HepG2 (cell line): ENCODE data around the gene ABCC10. TPM values are rescaled to one million over a fixed set of nuclear protein-coding genes. Genes with fewer than 3 reads are reported as not detected.

Experiments
- ATF1 ChIP-seq: IDR thresholded peaks from 2 replicates; pipeline ENCODE4 v1.6.1; 2016; ENCODE audit warnings: mild to moderate bottlenecking, control low read depth
- ELF3 ChIP-seq: IDR thresholded peaks from 2 replicates; pipeline ENCODE4 v1.6.1; 2016; ENCODE audit warnings: missing genetic modification reagents, missing compliant biosample characterization
- GABPB1 ChIP-seq: IDR thresholded peaks from 2 replicates; pipeline ENCODE4 v1.6.1; 2016; ENCODE audit warnings: mild to moderate bottlenecking, missing genetic modification reagents, moderate library complexity, missing compliant biosample characterization
- HDAC6 ChIP-seq: fragments of 200-600 bp; sonication (generic); IDR thresholded peaks from 2 replicates; pipeline ENCODE4 v1.7.0; 2017; ENCODE audit warnings: mild to moderate bottlenecking, antibody characterized with exemption, low read length, low read depth
- IRF2 ChIP-seq: IDR thresholded peaks from 2 replicates; pipeline ENCODE4 v1.6.1; 2018; ENCODE audit warnings: missing genetic modification reagents, missing compliant biosample characterization
- KLF9 ChIP-seq: IDR thresholded peaks from 2 replicates; pipeline ENCODE4 v1.6.1; 2016; ENCODE audit warnings: low read depth
- RAD21 ChIP-seq: fragments of 450-650 bp; formaldehyde crosslinking; IDR thresholded peaks from 2 replicates; pipeline ENCODE4 v1.5.0; 2020; ENCODE audit warnings: mild to moderate bottlenecking
- RBM39 ChIP-seq: fragments of 200-400 bp; formaldehyde crosslinking; IDR thresholded peaks from one replicate; pipeline ENCODE4 v1.6.1; 2018; ENCODE audit warnings: antibody characterized with exemption, mild to moderate bottlenecking, low read depth, low read length; ENCODE audit not compliant: poor library complexity, severe bottlenecking
- RNF2 ChIP-seq: fragments of 450-650 bp; conservative IDR thresholded peaks from 2 replicates; pipeline ENCODE4 v1.6.1; 2016; ENCODE audit warnings: low read depth
- RXRA ChIP-seq: sonication (generic); formaldehyde crosslinking; IDR thresholded peaks from 2 replicates; pipeline ENCODE4 v1.5.1; 2020; ENCODE audit warnings: missing genetic modification reagents
- XBP1 ChIP-seq: sonication (generic); formaldehyde crosslinking; IDR thresholded peaks from 2 replicates; pipeline ENCODE4 v1.5.0; 2020; ENCODE audit warnings: missing genetic modification reagents
- ZNF337 ChIP-seq: sonication (generic); formaldehyde crosslinking; IDR thresholded peaks from 2 replicates; pipeline ENCODE4 v1.5.1; 2020; ENCODE audit warnings: missing genetic modification reagents, low read depth, mild to moderate bottlenecking, borderline replicate concordance
- ZNF660 ChIP-seq: sonication (generic); formaldehyde crosslinking; IDR thresholded peaks from 2 replicates; pipeline ENCODE4 v1.5.1; 2020; ENCODE audit warnings: mild to moderate bottlenecking, low read depth, missing genetic modification reagents, borderline replicate concordance
- ZNF713 ChIP-seq: sonication (generic); formaldehyde crosslinking; IDR thresholded peaks from 2 replicates; pipeline ENCODE4 v1.4.0; 2020; ENCODE audit warnings: mild to moderate bottlenecking, missing genetic modification reagents
- polyA plus RNA-seq, 8 experiments: library from polyadenylated mRNA; depleted of rRNA in 3 of 8; stranded (reverse) in 7 of 8; unstranded in 1 of 8; fragments of >200 nt; fragmentation: Illumina TruSeq in 4 of 8; extraction: Trizol in 4 of 8; gene quantifications; 2 replicates each; pipeline versions ENCODE4 v1.2.1 to v1.2.3, GENCODE V29; 2011 to 2016; ENCODE audit warnings: low read depth in 4 of 8, missing spikeins in 1 of 8, mixed read lengths in 1 of 8; ENCODE audit not compliant: insufficient read depth in 1 of 8
- total RNA-seq, 5 experiments: library from RNA; depleted of rRNA; stranded (reverse); fragments of >200 nt; fragmentation: Illumina TruSeq; extraction: Trizol; gene quantifications; 2 replicates each; pipeline ENCODE4 v1.2.3, GENCODE V29; 2016; ENCODE audit warnings: low read depth in 1 of 5
- TF ChIP-seq, protein P1 (sequence below): sonication (generic); formaldehyde crosslinking; IDR thresholded peaks from 2 replicates; pipeline ENCODE4 v1.5.1; 2020; ENCODE audit warnings: missing genetic modification reagents, mild to moderate bottlenecking, borderline replicate concordance
- TF ChIP-seq, protein P2 (sequence below): IDR thresholded peaks from 2 replicates; pipeline ENCODE4 v1.6.1; 2018; ENCODE audit warnings: missing genetic modification reagents
- TF ChIP-seq, protein P3 (sequence below): sonication (generic); formaldehyde crosslinking; IDR thresholded peaks from 2 replicates; pipeline ENCODE4 v1.4.0; 2020; ENCODE audit warnings: missing genetic modification reagents, borderline replicate concordance
- TF ChIP-seq, protein P4 (sequence below): sonication (generic); formaldehyde crosslinking; IDR thresholded peaks from 2 replicates; pipeline ENCODE4 v1.4.0; 2020; ENCODE audit warnings: missing genetic modification reagents

Gene ABCC10
- total and polyA plus RNA-seq, 2 of the 13 experiments (the other 11 are each of a cell fraction or from before 2014, with no cell fraction given) = 16.0 to 24.3 TPM

DNA sequence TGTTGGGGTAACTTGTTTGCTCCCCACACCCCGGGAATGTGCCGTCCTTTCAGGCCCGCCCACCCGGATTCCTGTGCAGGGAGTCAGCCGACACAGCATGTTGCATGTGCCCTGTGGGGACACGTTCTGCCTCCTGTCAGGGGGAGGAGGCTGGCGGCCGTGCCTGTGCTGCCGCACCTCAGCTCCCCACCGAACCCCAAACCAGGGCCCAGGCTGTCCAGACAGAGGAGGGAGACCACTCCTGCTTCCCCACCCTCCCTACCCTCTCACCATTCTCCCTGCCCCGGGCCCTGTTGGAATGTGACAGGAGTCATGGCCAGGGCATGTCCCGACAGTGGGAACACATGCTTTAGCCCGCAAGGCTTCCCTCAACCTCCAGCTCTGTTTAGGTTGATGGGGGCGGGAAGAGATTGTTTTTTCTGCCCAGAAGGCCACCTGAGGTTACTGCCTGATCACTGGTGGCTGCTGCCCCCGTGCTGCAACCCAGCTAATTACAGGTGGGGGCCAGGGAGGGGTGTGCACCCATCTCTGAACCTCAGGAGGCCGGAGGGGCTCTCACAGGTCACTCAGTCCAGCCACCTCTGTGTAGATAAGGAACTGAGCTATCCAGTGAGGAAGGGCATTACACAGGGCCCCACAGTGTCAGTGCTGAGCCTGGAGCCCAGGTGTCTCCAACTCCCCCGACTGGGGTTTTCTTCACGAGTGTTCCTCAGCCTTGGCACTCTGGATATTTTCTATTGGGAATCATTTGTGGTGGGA is 69.2 kb downstream of the ABCC10 start (continued):
- TF ChIP-seq GABPB1 (CRISPR knock-in tag) (no peak; the same call in 1 of the 2 replicates), ATF1 (CRISPR knock-in tag) (no peak), XBP1 (CRISPR knock-in tag) (no peak), RAD21 (CRISPR knock-in tag) (peak; percentile 98), ZNF337 (CRISPR knock-in tag) (no peak), IRF2 (CRISPR knock-in tag) (peak; percentile 81; the same call in 1 of the 2 replicates), RNF2 (no peak), ELF3 (CRISPR knock-in tag) (peak; percentile 49; the same call in 1 of the 2 replicates), KLF9 (no peak), ZNF713 (no peak), HDAC6 (no peak), ZNF660 (CRISPR knock-in tag) (no peak), RXRA (CRISPR knock-in tag) (peak; percentile 99), RBM39 (no peak)
- TF ChIP-seq, protein P1, sequence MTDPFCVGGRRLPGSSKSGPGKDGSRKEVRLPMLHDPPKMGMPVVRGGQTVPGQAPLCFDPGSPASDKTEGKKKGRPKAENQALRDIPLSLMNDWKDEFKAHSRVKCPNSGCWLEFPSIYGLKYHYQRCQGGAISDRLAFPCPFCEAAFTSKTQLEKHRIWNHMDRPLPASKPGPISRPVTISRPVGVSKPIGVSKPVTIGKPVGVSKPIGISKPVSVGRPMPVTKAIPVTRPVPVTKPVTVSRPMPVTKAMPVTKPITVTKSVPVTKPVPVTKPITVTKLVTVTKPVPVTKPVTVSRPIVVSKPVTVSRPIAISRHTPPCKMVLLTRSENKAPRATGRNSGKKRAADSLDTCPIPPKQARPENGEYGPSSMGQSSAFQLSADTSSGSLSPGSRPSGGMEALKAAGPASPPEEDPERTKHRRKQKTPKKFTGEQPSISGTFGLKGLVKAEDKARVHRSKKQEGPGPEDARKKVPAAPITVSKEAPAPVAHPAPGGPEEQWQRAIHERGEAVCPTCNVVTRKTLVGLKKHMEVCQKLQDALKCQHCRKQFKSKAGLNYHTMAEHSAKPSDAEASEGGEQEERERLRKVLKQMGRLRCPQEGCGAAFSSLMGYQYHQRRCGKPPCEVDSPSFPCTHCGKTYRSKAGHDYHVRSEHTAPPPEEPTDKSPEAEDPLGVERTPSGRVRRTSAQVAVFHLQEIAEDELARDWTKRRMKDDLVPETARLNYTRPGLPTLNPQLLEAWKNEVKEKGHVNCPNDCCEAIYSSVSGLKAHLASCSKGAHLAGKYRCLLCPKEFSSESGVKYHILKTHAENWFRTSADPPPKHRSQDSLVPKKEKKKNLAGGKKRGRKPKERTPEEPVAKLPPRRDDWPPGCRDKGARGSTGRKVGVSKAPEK (CRISPR knock-in tag) = no peak
- TF ChIP-seq, protein P2, sequence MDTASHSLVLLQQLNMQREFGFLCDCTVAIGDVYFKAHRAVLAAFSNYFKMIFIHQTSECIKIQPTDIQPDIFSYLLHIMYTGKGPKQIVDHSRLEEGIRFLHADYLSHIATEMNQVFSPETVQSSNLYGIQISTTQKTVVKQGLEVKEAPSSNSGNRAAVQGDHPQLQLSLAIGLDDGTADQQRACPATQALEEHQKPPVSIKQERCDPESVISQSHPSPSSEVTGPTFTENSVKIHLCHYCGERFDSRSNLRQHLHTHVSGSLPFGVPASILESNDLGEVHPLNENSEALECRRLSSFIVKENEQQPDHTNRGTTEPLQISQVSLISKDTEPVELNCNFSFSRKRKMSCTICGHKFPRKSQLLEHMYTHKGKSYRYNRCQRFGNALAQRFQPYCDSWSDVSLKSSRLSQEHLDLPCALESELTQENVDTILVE (CRISPR knock-in tag) = peak; percentile 69; the same call in 1 of the 2 replicates
- TF ChIP-seq, protein P3, sequence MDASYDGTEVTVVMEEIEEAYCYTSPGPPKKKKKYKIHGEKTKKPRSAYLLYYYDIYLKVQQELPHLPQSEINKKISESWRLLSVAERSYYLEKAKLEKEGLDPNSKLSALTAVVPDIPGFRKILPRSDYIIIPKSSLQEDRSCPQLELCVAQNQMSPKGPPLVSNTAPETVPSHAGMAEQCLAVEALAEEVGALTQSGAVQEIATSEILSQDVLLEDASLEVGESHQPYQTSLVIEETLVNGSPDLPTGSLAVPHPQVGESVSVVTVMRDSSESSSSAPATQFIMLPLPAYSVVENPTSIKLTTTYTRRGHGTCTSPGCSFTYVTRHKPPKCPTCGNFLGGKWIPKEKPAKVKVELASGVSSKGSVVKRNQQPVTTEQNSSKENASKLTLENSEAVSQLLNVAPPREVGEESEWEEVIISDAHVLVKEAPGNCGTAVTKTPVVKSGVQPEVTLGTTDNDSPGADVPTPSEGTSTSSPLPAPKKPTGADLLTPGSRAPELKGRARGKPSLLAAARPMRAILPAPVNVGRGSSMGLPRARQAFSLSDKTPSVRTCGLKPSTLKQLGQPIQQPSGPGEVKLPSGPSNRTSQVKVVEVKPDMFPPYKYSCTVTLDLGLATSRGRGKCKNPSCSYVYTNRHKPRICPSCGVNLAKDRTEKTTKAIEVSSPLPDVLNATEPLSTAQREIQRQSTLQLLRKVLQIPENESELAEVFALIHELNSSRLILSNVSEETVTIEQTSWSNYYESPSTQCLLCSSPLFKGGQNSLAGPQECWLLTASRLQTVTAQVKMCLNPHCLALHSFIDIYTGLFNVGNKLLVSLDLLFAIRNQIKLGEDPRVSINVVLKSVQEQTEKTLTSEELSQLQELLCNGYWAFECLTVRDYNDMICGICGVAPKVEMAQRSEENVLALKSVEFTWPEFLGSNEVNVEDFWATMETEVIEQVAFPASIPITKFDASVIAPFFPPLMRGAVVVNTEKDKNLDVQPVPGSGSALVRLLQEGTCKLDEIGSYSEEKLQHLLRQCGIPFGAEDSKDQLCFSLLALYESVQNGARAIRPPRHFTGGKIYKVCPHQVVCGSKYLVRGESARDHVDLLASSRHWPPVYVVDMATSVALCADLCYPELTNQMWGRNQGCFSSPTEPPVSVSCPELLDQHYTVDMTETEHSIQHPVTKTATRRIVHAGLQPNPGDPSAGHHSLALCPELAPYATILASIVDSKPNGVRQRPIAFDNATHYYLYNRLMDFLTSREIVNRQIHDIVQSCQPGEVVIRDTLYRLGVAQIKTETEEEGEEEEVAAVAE (CRISPR knock-in tag) = no peak
- TF ChIP-seq, protein P4, sequence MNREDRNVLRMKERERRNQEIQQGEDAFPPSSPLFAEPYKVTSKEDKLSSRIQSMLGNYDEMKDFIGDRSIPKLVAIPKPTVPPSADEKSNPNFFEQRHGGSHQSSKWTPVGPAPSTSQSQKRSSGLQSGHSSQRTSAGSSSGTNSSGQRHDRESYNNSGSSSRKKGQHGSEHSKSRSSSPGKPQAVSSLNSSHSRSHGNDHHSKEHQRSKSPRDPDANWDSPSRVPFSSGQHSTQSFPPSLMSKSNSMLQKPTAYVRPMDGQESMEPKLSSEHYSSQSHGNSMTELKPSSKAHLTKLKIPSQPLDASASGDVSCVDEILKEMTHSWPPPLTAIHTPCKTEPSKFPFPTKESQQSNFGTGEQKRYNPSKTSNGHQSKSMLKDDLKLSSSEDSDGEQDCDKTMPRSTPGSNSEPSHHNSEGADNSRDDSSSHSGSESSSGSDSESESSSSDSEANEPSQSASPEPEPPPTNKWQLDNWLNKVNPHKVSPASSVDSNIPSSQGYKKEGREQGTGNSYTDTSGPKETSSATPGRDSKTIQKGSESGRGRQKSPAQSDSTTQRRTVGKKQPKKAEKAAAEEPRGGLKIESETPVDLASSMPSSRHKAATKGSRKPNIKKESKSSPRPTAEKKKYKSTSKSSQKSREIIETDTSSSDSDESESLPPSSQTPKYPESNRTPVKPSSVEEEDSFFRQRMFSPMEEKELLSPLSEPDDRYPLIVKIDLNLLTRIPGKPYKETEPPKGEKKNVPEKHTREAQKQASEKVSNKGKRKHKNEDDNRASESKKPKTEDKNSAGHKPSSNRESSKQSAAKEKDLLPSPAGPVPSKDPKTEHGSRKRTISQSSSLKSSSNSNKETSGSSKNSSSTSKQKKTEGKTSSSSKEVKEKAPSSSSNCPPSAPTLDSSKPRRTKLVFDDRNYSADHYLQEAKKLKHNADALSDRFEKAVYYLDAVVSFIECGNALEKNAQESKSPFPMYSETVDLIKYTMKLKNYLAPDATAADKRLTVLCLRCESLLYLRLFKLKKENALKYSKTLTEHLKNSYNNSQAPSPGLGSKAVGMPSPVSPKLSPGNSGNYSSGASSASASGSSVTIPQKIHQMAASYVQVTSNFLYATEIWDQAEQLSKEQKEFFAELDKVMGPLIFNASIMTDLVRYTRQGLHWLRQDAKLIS (CRISPR knock-in tag) = no peak
